Endometrial microvascular endothelial cells (primary cell): Measurements from ENCODE around the gene DDC. TPM values are rescaled to one million over a fixed set of nuclear protein-coding genes. Genes with fewer than 3 reads are reported as not detected.

ENCODE experiments used
- in situ Hi-C: cut with HindIII; loops from 2 replicates; pipeline ENCODE4 v1.10.0; 2017; ENCODE audit warnings: low sequenced_read_pairs, low pct_unique_long_range_greater_than_20kb; ENCODE audit errors: inconsistent ontology term
- total RNA-seq: library from RNA; depleted of rRNA; stranded (reverse); fragments of >200 nt; gene quantifications from one replicate; pipeline ENCODE4 v1.2.3, GENCODE V29; 2015; ENCODE audit errors: inconsistent ontology term

DDC gene
- total RNA-seq, 1 donor from 2014 or later: not detected

GRCh38 chr7:50409856-50410745 is 155.1 kb downstream of the DDC start:
- in situ Hi-C loops: no loop called here

Other genes starting within 250 kb of the DDC start
- gene FIGNL1, start 115.1 kb downstream of the DDC start, total RNA-seq: 37.4 TPM
- gene GRB10, start 217.5 kb upstream of the DDC start, total RNA-seq: 73.5 TPM